Prostate gland (tissue), 2 donors: ENCODE data around the gene MLANA. TPM values are rescaled to one million over a fixed set of nuclear protein-coding genes. Genes with fewer than 3 reads are reported as not detected.

ENCODE experiments used
- DNase-seq: peaks from one replicate; pipeline ENCODE4 v3.0.0-alpha.2; 2019; ENCODE audit warnings: low spot score
- H3K27ac ChIP-seq, 2 donors: fragments of 200-600 bp; sonication (generic); 2 replicates each; pipeline ENCODE4 v1.5.1; 2017 to 2019
- H3K27me3 ChIP-seq: fragments of 200-600 bp; sonication (generic); replicated peaks from 2 replicates; pipeline ENCODE4 v1.5.1; 2019; ENCODE audit not compliant: insufficient read depth
- H3K36me3 ChIP-seq, 2 donors: fragments of 200-600 bp; sonication (generic); 1 replicate in 1 of 2; 2 replicates in 1 of 2; pipeline versions ENCODE4 v1.5.1 to v1.8.1; 2017 to 2019
- H3K4me1 ChIP-seq: fragments of 200-600 bp; sonication (generic); replicated peaks from 2 replicates; pipeline ENCODE4 v1.5.1; 2019
- H3K4me3 ChIP-seq, 2 donors: fragments of 200-600 bp; sonication (generic); 2 replicates each; pipeline ENCODE4 v1.5.1; 2017 to 2019
- H3K9me3 ChIP-seq: fragments of 200-600 bp; sonication (generic); 2 replicates; pipeline ENCODE4 v1.5.1; 2017
- CTCF ChIP-seq, 4 experiments: fragments of 200-600 bp in 2 of 4; fragments of 450-650 bp in 2 of 4; sonication (generic) in 2 of 4; IDR thresholded peaks; 1 replicate in 3 of 4; 2 replicates in 1 of 4; pipeline ENCODE4 v1.5.1; 2016 to 2019; ENCODE audit warnings: antibody characterized with exemption in 4 of 4, mild to moderate bottlenecking in 2 of 4, moderate library complexity in 2 of 4
- POLR2A ChIP-seq: fragments of 450-650 bp; IDR thresholded peaks from one replicate; pipeline ENCODE4 v1.6.1; 2016; ENCODE audit warnings: antibody characterized with exemption, mild to moderate bottlenecking
- POLR2AphosphoS5 ChIP-seq: sonication (generic); formaldehyde crosslinking; IDR thresholded peaks from one replicate; pipeline ENCODE4 v1.6.1; 2017; ENCODE audit warnings: antibody characterized with exemption
- WGBS: methylation state at CpG from one replicate; pipeline ENCODE4 v1.1.5; 2018; 5-methylcytosine and 5-hydroxymethylcytosine counted together
- intact Hi-C: fragments of 100-400 bp; cut with DNase I; formaldehyde crosslinking; loops from one replicate; pipeline ENCODE4 v1.14.2; 2022
- total RNA-seq, 2 donors: library from RNA; depleted of rRNA; stranded (reverse); fragments of >200 nt; gene quantifications; one replicate each; pipeline ENCODE4 v1.1.0, GENCODE V29; 2016

MLANA gene
- total RNA-seq, 2 donors from 2014 or later = not detected

GRCh38 chr9:5950261-5950660 is 59.6 kb downstream of the MLANA start:
- no peak overlapping the region for H3K4me3 ChIP-seq
- H3K9me3 ChIP-seq = no peaks in the 10 kb centered on the region
- no peaks in the 10 kb centered on the region for H3K27me3 ChIP-seq
- intact Hi-C loops = no loop called here
- TF ChIP-seq CTCF (IDR thresholded peaks at IDR 0.05) (no peak), POLR2AphosphoS5 (no peak), POLR2A (no peak)
- H3K27ac ChIP-seq = no peak overlapping the region
- no peak for DNase-seq
- WGBS = 98% methylated on average over 1 of the region's 1 CpG
- H3K4me1 ChIP-seq = no peaks in the 10 kb centered on the region
- no peaks in the 10 kb centered on the region for H3K36me3 ChIP-seq

GRCh38 chr9:5951686-5952211 is 61.1 kb downstream of the MLANA start:
- Histone ChIP-seq H3K4me1 (no peaks in the 10 kb centered on the region), H3K27ac (no peak overlapping the region), H3K9me3 (no peaks in the 10 kb centered on the region), H3K4me3 (no peak overlapping the region), H3K36me3 (no peaks in the 10 kb centered on the region), H3K27me3 (no peaks in the 10 kb centered on the region)
- TF ChIP-seq CTCF (IDR thresholded peaks at IDR 0.05) = no peak
- TF ChIP-seq POLR2AphosphoS5 = no peak
- intact Hi-C loops = no loop called here
- no peak for DNase-seq
- 83% methylated on average over 4 of the region's 4 CpGs for WGBS

GRCh38 chr9:5953743-5954707 is 63.3 kb downstream of the MLANA start:
- Histone ChIP-seq H3K4me3 (no peak overlapping the region), H3K27me3 (no peaks in the 10 kb centered on the region), H3K9me3 (no peaks in the 10 kb centered on the region), H3K27ac (no peak overlapping the region), H3K36me3 (no peaks in the 10 kb centered on the region), H3K4me1 (no peaks in the 10 kb centered on the region)
- WGBS = 38% methylated on average over 9 of the region's 9 CpGs
- DNase-seq = no peak
- intact Hi-C loops = no loop called here
- TF ChIP-seq POLR2AphosphoS5 (no peak), POLR2A (no peak), CTCF (IDR thresholded peaks at IDR 0.05) (no peak)

GRCh38 chr9:5957166-5957565 is 66.5 kb downstream of the MLANA start:
- Histone ChIP-seq H3K9me3 (no peaks in the 10 kb centered on the region), H3K36me3 (no peaks in the 10 kb centered on the region), H3K4me1 (no peaks in the 10 kb centered on the region), H3K27me3 (no peaks in the 10 kb centered on the region), H3K4me3 (no peak overlapping the region), H3K27ac (no peak overlapping the region)
- intact Hi-C loops = no loop called here
- 95% methylated on average over 1 of the region's 1 CpG for WGBS
- TF ChIP-seq CTCF (IDR thresholded peaks at IDR 0.05) (no peak), POLR2AphosphoS5 (no peak), POLR2A (no peak)
- no peak for DNase-seq

- Histone ChIP-seq H3K36me3 (no peaks in the 10 kb centered on the region), H3K4me1 (no peaks in the 10 kb centered on the region), H3K27me3 (no peaks in the 10 kb centered on the region), H3K4me3 (no peak overlapping the region), H3K27ac (no peak overlapping the region), H3K9me3 (no peaks in the 10 kb centered on the region)
- WGBS = 90% methylated on average over 6 of the region's 6 CpGs
- DNase-seq = no peak
- TF ChIP-seq POLR2A (no peak), POLR2AphosphoS5 (no peak), CTCF (IDR thresholded peaks at IDR 0.05) (no peak)
- intact Hi-C loops = no loop called here
These were observed 67.6 kb downstream of the MLANA start for GRCh38 chr9:5958273-5958672.
